ENCODE results near the gene EPB41. TPM values are rescaled to one million over a fixed set of nuclear protein-coding genes. Genes with fewer than 3 reads are reported as not detected.
"Not testable (repeated sequence)": the region's sequence is repeated elsewhere in the genome, so short reads cannot be mapped to it uniquely, and the experiment has no call there.

EPB41 gene
- total RNA-seq, 1 experiment from 2014 or later: 29.7 TPM

- DNase-seq (ENCODE audit: low read depth, low spot score): no peak
- in situ Hi-C loops (cut with HindIII; ENCODE audit: low pct_unique_long_range_greater_than_20kb, low sequenced_read_pairs): no loop called here
Measured at GRCh38 chr1:28950006-28950405, 35.6 kb downstream of the EPB41 start.

- in situ Hi-C loops (cut with HindIII; ENCODE audit: low pct_unique_long_range_greater_than_20kb, low sequenced_read_pairs): no loop called here
- no peak for DNase-seq (ENCODE audit: low read depth, low spot score)
Measured at GRCh38 chr1:28950449-28950848, 36.1 kb downstream of the EPB41 start.

GRCh38 chr1:28954126-28954726 lies 39.9 kb downstream of the EPB41 start:
- in situ Hi-C loops (cut with HindIII; ENCODE audit: low pct_unique_long_range_greater_than_20kb, low sequenced_read_pairs): no loop called here
- no peak for DNase-seq (ENCODE audit: low read depth, low spot score)

- no peak for DNase-seq (ENCODE audit: low read depth, low spot score)
Measured at GRCh38 chr1:28956038-28956464, 41.7 kb downstream of the EPB41 start.

GRCh38 chr1:28962114-28962831 lies 47.9 kb downstream of the EPB41 start:
- in situ Hi-C loops (cut with HindIII; ENCODE audit: low pct_unique_long_range_greater_than_20kb, low sequenced_read_pairs); DNase-seq (ENCODE audit: low read depth, low spot score): not testable (repeated sequence)

More at GRCh38 chr1:28956038-28956464, 41.7 kb downstream of the EPB41 start:
- in situ Hi-C loops (cut with HindIII; ENCODE audit: low pct_unique_long_range_greater_than_20kb, low sequenced_read_pairs): no loop called here

GRCh38 chr1:28965271-28965870 lies 51.0 kb downstream of the EPB41 start:
- in situ Hi-C loops (cut with HindIII; ENCODE audit: low pct_unique_long_range_greater_than_20kb, low sequenced_read_pairs): no loop called here
- no peak for DNase-seq (ENCODE audit: low read depth, low spot score)

- in situ Hi-C loops (cut with HindIII; ENCODE audit: low pct_unique_long_range_greater_than_20kb, low sequenced_read_pairs): no loop called here
- no peak for DNase-seq (ENCODE audit: low read depth, low spot score)
Measured at GRCh38 chr1:28966617-28967016, 52.2 kb downstream of the EPB41 start.

- peak; percentile 53 for DNase-seq (ENCODE audit: low read depth, low spot score)
- in situ Hi-C loops (cut with HindIII; ENCODE audit: low pct_unique_long_range_greater_than_20kb, low sequenced_read_pairs): no loop called here
Measured at GRCh38 chr1:28971980-28972771, 57.8 kb downstream of the EPB41 start.

- in situ Hi-C loops (cut with HindIII; ENCODE audit: low pct_unique_long_range_greater_than_20kb, low sequenced_read_pairs): no loop called here
- DNase-seq (ENCODE audit: low read depth, low spot score): no peak
Measured at GRCh38 chr1:28973596-28974421, 59.4 kb downstream of the EPB41 start.

GRCh38 chr1:28974432-28974831 lies 60.1 kb downstream of the EPB41 start:
- in situ Hi-C loops (cut with HindIII; ENCODE audit: low pct_unique_long_range_greater_than_20kb, low sequenced_read_pairs): no loop called here
- no peak for DNase-seq (ENCODE audit: low read depth, low spot score)

GRCh38 chr1:28976248-28976647 lies 61.9 kb downstream of the EPB41 start:
- no peak for DNase-seq (ENCODE audit: low read depth, low spot score)
- in situ Hi-C loops (cut with HindIII; ENCODE audit: low pct_unique_long_range_greater_than_20kb, low sequenced_read_pairs): no loop called here

- in situ Hi-C loops (cut with HindIII; ENCODE audit: low pct_unique_long_range_greater_than_20kb, low sequenced_read_pairs): no loop called here
- DNase-seq (ENCODE audit: low read depth, low spot score): no peak
Measured at GRCh38 chr1:28981210-28981609, 66.8 kb downstream of the EPB41 start.

GRCh38 chr1:28982198-28982597 lies 67.8 kb downstream of the EPB41 start:
- in situ Hi-C loops (cut with HindIII; ENCODE audit: low pct_unique_long_range_greater_than_20kb, low sequenced_read_pairs): no loop called here
- no peak for DNase-seq (ENCODE audit: low read depth, low spot score)

GRCh38 chr1:28983091-28983490 lies 68.7 kb downstream of the EPB41 start:
- in situ Hi-C loops (cut with HindIII; ENCODE audit: low pct_unique_long_range_greater_than_20kb, low sequenced_read_pairs): no loop called here
- no peak for DNase-seq (ENCODE audit: low read depth, low spot score)

- in situ Hi-C loops (cut with HindIII; ENCODE audit: low pct_unique_long_range_greater_than_20kb, low sequenced_read_pairs): no loop called here
- peak; percentile 54 for DNase-seq (ENCODE audit: low read depth, low spot score)
Measured at GRCh38 chr1:28983509-28984310, 69.3 kb downstream of the EPB41 start.

GRCh38 chr1:28984311-28984684 lies 69.9 kb downstream of the EPB41 start:
- no peak for DNase-seq (ENCODE audit: low read depth, low spot score)
- in situ Hi-C loops (cut with HindIII; ENCODE audit: low pct_unique_long_range_greater_than_20kb, low sequenced_read_pairs): no loop called here

- DNase-seq (ENCODE audit: low read depth, low spot score): no peak
- in situ Hi-C loops (cut with HindIII; ENCODE audit: low pct_unique_long_range_greater_than_20kb, low sequenced_read_pairs): no loop called here
Measured at GRCh38 chr1:28985427-28985826, 71.1 kb downstream of the EPB41 start.

Data from SK-MEL-5 (cell line).